HUES6 (cell line): ENCODE results near the gene LSM4.

Experiments used
- H3K27ac ChIP-seq: 2 replicates; pipeline ENCODE4 v1.7.0; 2013; ENCODE audit warnings: low read depth, mild to moderate bottlenecking, low read length, inconsistent platforms
- H3K27me3 ChIP-seq: 2 replicates; pipeline ENCODE4 v1.6.1; 2013; ENCODE audit warnings: low read length; ENCODE audit not compliant: control insufficient read depth, insufficient read depth
- H3K36me3 ChIP-seq: 2 replicates; pipeline ENCODE4 v1.6.1; 2013; ENCODE audit warnings: low read length; ENCODE audit not compliant: control insufficient read depth, insufficient read depth
- H3K4me1 ChIP-seq: 2 replicates; pipeline ENCODE4 v1.6.1; 2013; ENCODE audit warnings: low read length; ENCODE audit not compliant: control insufficient read depth, insufficient read depth
- H3K4me3 ChIP-seq: 2 replicates; pipeline ENCODE4 v1.5.1; 2013; ENCODE audit warnings: low read depth, low read length
- H3K9ac ChIP-seq: one replicate; pipeline ENCODE4 v1.6.1; 2013; ENCODE audit warnings: mild to moderate bottlenecking, low read length
- H3K9me3 ChIP-seq: 2 replicates; pipeline ENCODE4 v1.6.1; 2013; ENCODE audit warnings: low read depth, low read length; ENCODE audit not compliant: control insufficient read depth, insufficient read depth

Gene LSM4

DNA sequence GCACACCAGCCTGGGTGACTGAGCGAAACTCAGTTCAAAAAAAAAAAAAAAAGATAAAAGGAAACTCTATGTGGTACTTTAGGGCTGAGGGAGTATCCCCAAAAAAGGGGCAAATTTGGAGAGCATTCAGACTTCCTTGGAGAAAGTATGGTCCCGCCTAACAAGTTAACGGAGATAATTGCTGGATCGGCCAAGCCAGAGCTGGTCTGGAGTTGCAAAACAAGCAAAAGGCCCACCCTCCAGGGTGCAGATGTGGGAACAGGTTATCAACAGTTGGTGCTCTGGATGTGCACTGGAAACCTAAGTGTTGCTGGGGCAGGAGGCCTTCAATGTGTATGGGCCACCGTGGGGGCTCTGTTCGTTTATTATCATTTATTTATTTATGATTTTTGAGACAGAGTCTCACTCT lies 51.4 kb downstream of the LSM4 start:
- Histone ChIP-seq H3K9me3 (no peaks in the 10 kb centered on the region), H3K36me3 (peaks cover 9% of the 10 kb centered on the region; the same call in 1 of the 2 replicates), H3K9ac (no peak overlapping the region), H3K4me3 (no peak overlapping the region), H3K4me1 (peaks cover 14% of the 10 kb centered on the region; the same call in 1 of the 2 replicates), H3K27ac (no peak overlapping the region), H3K27me3 (no peaks in the 10 kb centered on the region)

- Histone ChIP-seq H3K9me3 (no peaks in the 10 kb centered on the region), H3K27ac (no peak overlapping the region), H3K4me3 (no peak overlapping the region), H3K9ac (no peak overlapping the region), H3K36me3 (peaks cover 12% of the 10 kb centered on the region), H3K27me3 (no peaks in the 10 kb centered on the region), H3K4me1 (peaks cover 10% of the 10 kb centered on the region; the same call in 1 of the 2 replicates)
These were observed 52.5 kb downstream of the LSM4 start for GRCh38 chr19:18270326-18270725.

GRCh38 chr19:18269070-18269723 lies 53.7 kb downstream of the LSM4 start:
- H3K9ac ChIP-seq, result no peak overlapping the region
- H3K4me3 ChIP-seq, result no peak overlapping the region
- no peaks in the 10 kb centered on the region for H3K9me3 ChIP-seq
- H3K27ac ChIP-seq, result no peak overlapping the region
- H3K36me3 ChIP-seq, result peaks cover 12% of the 10 kb centered on the region
- H3K4me1 ChIP-seq, result no peaks in the 10 kb centered on the region
- no peaks in the 10 kb centered on the region for H3K27me3 ChIP-seq

DNA sequence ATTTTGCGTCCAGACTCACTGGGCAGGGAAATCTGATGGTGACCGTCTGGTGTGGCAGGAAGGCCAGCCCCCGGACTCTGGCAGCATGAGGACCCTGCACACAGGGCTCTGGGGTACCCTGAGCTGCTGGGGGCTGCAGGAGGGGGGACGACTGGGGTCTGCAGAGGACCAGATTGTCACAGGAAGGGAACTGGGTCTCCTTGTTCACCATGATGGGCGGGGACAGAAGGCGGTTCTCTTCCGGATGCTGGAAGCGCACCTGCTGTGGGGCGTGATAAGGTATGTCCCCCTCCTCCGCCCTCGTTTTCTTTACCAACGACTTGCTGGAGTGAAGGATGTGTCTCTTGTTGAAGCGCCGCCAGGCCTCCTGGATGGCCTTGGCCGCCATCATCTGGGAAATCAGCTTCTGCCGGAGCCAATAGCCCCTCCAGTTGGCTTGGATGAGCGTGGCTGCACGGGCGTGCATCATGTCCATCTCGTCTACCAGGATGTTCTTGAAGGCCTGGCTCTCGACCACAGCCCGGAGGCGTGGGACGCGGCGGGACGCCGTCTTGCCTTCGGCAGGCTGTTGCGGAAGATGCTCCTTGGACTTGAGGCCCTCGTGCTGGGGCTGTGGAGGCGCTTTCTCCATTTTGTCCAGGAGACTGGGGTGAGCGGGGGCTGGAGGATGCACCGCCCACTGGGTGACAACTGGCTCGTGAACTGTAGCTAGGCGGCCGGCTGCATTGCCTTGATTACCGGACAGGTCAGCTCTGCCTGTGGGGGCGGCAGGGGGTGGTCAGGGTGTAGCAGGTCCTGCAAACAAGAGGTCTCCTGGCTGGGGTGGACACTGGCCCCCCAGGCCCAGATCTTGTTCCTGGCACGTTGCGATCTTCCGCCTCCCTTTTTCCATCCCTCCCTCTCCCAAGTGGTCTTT lies 55.8 kb downstream of the LSM4 start:
- no peak overlapping the region for H3K4me3 ChIP-seq
- H3K9me3 ChIP-seq, result no peaks in the 10 kb centered on the region
- no peaks in the 10 kb centered on the region for H3K27me3 ChIP-seq
- no peak overlapping the region for H3K27ac ChIP-seq
- H3K9ac ChIP-seq, result no peak overlapping the region
- peaks cover 12% of the 10 kb centered on the region for H3K36me3 ChIP-seq
- H3K4me1 ChIP-seq, result no peaks in the 10 kb centered on the region

- no peaks in the 10 kb centered on the region for H3K9me3 ChIP-seq
- no peak overlapping the region for H3K4me3 ChIP-seq
- H3K27ac ChIP-seq, result no peak overlapping the region
- H3K36me3 ChIP-seq, result peaks cover 12% of the 10 kb centered on the region
- H3K27me3 ChIP-seq, result no peaks in the 10 kb centered on the region
- H3K9ac ChIP-seq, result no peak overlapping the region
- H3K4me1 ChIP-seq, result no peaks in the 10 kb centered on the region
These were observed 57.3 kb downstream of the LSM4 start for GRCh38 chr19:18265582-18265981.

DNA sequence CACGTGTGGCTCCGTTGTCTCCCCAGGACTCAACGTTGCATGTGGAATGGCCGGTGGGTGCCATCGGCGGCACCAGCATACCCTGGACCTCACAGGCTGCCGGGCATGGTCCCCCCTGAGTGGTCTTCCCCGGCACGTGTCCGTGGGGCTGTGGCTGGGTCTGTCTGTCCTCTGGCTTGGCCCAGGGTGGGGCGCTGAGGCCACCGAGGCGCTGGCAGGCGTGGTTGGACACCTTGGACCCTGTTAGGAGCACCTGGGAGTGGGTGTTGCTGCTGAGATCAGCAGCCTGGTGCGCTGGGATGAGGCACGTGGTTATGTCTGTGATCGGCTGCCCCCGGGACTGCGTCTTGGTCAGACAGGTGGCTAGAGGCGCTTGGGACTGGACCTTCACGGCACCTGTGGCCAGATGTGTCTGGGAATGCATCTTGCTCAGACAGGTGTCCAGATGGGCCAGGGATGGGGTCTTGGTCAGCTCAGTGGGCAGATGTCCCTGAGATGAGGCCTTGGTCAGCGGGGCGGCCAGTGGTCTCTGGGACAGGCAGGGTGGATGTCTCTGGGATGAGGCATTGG lies 57.8 kb downstream of the LSM4 start:
- Histone ChIP-seq H3K4me1 (no peaks in the 10 kb centered on the region), H3K9ac (no peak overlapping the region), H3K36me3 (peaks cover 12% of the 10 kb centered on the region), H3K27ac (no peak overlapping the region), H3K27me3 (no peaks in the 10 kb centered on the region), H3K4me3 (no peak overlapping the region), H3K9me3 (no peaks in the 10 kb centered on the region)

GRCh38 chr19:18264137-18264854 lies 58.6 kb downstream of the LSM4 start:
- Histone ChIP-seq H3K4me3 (no peak overlapping the region), H3K36me3 (peaks cover 12% of the 10 kb centered on the region), H3K27me3 (no peaks in the 10 kb centered on the region), H3K9ac (no peak overlapping the region), H3K4me1 (no peaks in the 10 kb centered on the region), H3K27ac (no peak overlapping the region), H3K9me3 (no peaks in the 10 kb centered on the region)

- H3K27me3 ChIP-seq, result no peaks in the 10 kb centered on the region
- peaks cover 12% of the 10 kb centered on the region for H3K36me3 ChIP-seq
- H3K9ac ChIP-seq, result no peak overlapping the region
- no peaks in the 10 kb centered on the region for H3K9me3 ChIP-seq
- no peak overlapping the region for H3K4me3 ChIP-seq
- H3K4me1 ChIP-seq, result no peaks in the 10 kb centered on the region
- H3K27ac ChIP-seq, result no peak overlapping the region
These were observed 59.3 kb downstream of the LSM4 start for GRCh38 chr19:18263324-18264136.

DNA sequence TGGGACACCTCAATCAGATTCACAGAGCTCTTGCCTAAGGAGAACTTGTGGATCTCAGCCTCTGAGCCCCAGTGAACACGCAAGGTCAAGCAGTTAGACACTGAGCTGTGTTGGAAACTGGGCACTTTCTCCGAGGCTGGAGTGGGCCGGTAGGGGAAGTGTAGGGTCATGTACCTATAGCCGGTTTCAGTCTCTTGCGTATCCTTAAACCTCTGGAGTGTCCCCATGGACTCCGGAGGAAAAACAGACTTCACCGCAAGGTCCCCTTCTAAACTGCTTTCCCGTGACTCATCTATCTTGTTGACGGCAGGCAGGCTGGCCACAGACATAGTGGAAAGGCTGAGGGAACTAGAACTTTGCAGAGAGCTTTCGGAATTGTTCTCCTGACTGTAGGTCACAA lies 60.0 kb downstream of the LSM4 start:
- Histone ChIP-seq H3K9me3 (no peaks in the 10 kb centered on the region), H3K27ac (no peak overlapping the region), H3K36me3 (peaks cover 12% of the 10 kb centered on the region), H3K9ac (no peak overlapping the region), H3K27me3 (no peaks in the 10 kb centered on the region), H3K4me1 (no peaks in the 10 kb centered on the region), H3K4me3 (no peak overlapping the region)

DNA sequence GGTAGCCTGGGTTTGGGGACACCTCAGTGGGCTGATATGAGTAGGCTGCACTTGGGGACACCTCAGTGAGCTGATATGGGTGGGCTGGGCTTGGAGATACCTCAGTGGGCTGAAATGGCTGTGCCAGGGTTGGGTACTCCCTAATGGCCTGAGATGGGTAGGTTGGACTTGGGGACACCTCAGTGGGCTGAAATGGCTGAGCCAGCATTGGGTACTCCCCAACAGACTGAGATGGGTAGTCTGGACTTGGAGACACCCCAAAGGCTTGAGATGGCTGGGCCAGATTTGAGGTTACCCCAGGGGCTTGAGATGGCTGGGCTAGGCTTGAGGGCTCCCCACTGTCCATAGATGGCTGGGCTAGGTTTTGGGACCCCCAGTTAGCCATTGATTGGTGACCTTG lies 60.7 kb downstream of the LSM4 start:
- Histone ChIP-seq H3K36me3 (peaks cover 10% of the 10 kb centered on the region), H3K4me1 (no peaks in the 10 kb centered on the region), H3K27me3 (no peaks in the 10 kb centered on the region), H3K9ac (no peak overlapping the region), H3K9me3 (no peaks in the 10 kb centered on the region), H3K4me3 (no peak overlapping the region), H3K27ac (no peak overlapping the region)
